GM23338 (cell line): ENCODE measurements around the gene HAP1. TPM values are rescaled to one million over a fixed set of nuclear protein-coding genes. Genes with fewer than 3 reads are reported as not detected.

ENCODE experiments used
- ATAC-seq: fragments of 200-7000 bp; cut with Tn5 transposase; 3 replicates; pipeline ENCODE4 v1.9.1; 2020
- DNase-seq: peaks from one replicate; pipeline ENCODE4 v3.0.0-alpha.2; 2015; ENCODE audit warnings: low spot score
- H2AFZ ChIP-seq: fragments of 200-600 bp; sonication (generic); 2 replicates; pipeline ENCODE4 v1.8.0; 2016; ENCODE audit warnings: antibody characterized with exemption, mild to moderate bottlenecking, moderate library complexity
- H3F3A ChIP-seq: fragments of 200-600 bp; sonication (generic); replicated peaks from 2 replicates; pipeline ENCODE4 v1.8.0; 2017; ENCODE audit warnings: antibody characterized with exemption, mixed run types, low read depth
- H3K27ac ChIP-seq: fragments of 200-600 bp; sonication (generic); 2 replicates; pipeline ENCODE4 v1.6.1; 2016; ENCODE audit warnings: low read depth
- H3K27me3 ChIP-seq: fragments of 200-600 bp; sonication (generic); 2 replicates; pipeline ENCODE4 v1.8.0; 2016; ENCODE audit warnings: mild to moderate bottlenecking, mixed run types, moderate library complexity; ENCODE audit not compliant: insufficient read depth
- H3K36me3 ChIP-seq: fragments of 200-600 bp; sonication (generic); 2 replicates; pipeline ENCODE4 v1.8.0; 2016; ENCODE audit warnings: mild to moderate bottlenecking; ENCODE audit not compliant: insufficient read depth
- H3K4me1 ChIP-seq: fragments of 200-600 bp; sonication (generic); 2 replicates; pipeline ENCODE4 v1.8.0; 2016; ENCODE audit warnings: mild to moderate bottlenecking, moderate library complexity; ENCODE audit not compliant: insufficient read depth
- H3K4me2 ChIP-seq: fragments of 200-600 bp; sonication (generic); 2 replicates; pipeline ENCODE4 v1.7.1; 2017; ENCODE audit warnings: mixed run types
- H3K4me3 ChIP-seq: fragments of 200-600 bp; sonication (generic); 2 replicates; pipeline ENCODE4 v1.6.1; 2016; ENCODE audit warnings: mixed run types
- H3K79me2 ChIP-seq: fragments of 200-600 bp; sonication (generic); replicated peaks from 2 replicates; pipeline ENCODE4 v1.8.0; 2017; ENCODE audit warnings: mild to moderate bottlenecking; ENCODE audit not compliant: insufficient read depth
- H3K9me2 ChIP-seq: fragments of 200-600 bp; sonication (generic); 2 replicates; pipeline ENCODE4 v1.8.0; 2017; ENCODE audit not compliant: insufficient read depth
- H4K20me1 ChIP-seq: fragments of 200-600 bp; sonication (generic); replicated peaks from 2 replicates; pipeline ENCODE4 v1.8.0; 2017; ENCODE audit warnings: mild to moderate bottlenecking; ENCODE audit not compliant: insufficient read depth
- H3K27ac Mint-ChIP-seq: 2 replicates; pipeline ENCODE4 v1.8.0; 2020; ENCODE audit warnings: inconsistent platforms, mild to moderate bottlenecking, moderate library complexity, mixed read lengths
- H3K27me3 Mint-ChIP-seq: 3 replicates; pipeline ENCODE4 v1.8.0; 2022; ENCODE audit warnings: low read depth, mild to moderate bottlenecking, moderate library complexity, mixed read lengths, inconsistent platforms; ENCODE audit not compliant: insufficient read depth, poor library complexity
- H3K36me3 Mint-ChIP-seq: 3 replicates; pipeline ENCODE4 v1.8.0; 2021; ENCODE audit warnings: low read depth, mild to moderate bottlenecking, inconsistent platforms, moderate library complexity, mixed read lengths
- H3K4me1 Mint-ChIP-seq: 3 replicates; pipeline ENCODE4 v1.8.0; 2020; ENCODE audit warnings: mild to moderate bottlenecking, inconsistent platforms, mixed read lengths
- H3K4me3 Mint-ChIP-seq: 3 replicates; pipeline ENCODE4 v1.8.0; 2021; ENCODE audit warnings: moderate library complexity, mild to moderate bottlenecking, inconsistent platforms, mixed read lengths
- H3K9me3 Mint-ChIP-seq: 3 replicates; pipeline ENCODE4 v1.8.0; 2020; ENCODE audit warnings: moderate library complexity, mild to moderate bottlenecking, inconsistent platforms, mixed read lengths
- CREB1 ChIP-seq: fragments of 250-450 bp; sonication (Bioruptor Pico); IDR thresholded peaks from 2 replicates; pipeline ENCODE4 v1.5.0; 2020; ENCODE audit warnings: low read depth, mild to moderate bottlenecking, moderate library complexity
- ETS1 ChIP-seq: IDR thresholded peaks from 2 replicates; pipeline ENCODE4 v1.6.1; 2016; ENCODE audit warnings: antibody characterized with exemption
- POLR2AphosphoS5 ChIP-seq: IDR thresholded peaks from 2 replicates; pipeline ENCODE4 v1.6.1; 2016; ENCODE audit warnings: antibody characterized with exemption, low read depth
- REST ChIP-seq: IDR thresholded peaks from one replicate; pipeline ENCODE4 v1.6.1; 2018; ENCODE audit warnings: antibody characterized with exemption; ENCODE audit not compliant: unreplicated experiment
- polyA plus RNA-seq: library from polyadenylated mRNA; unstranded; fragments of >200 nt; fragmentation: Nextera tagmentation; extraction: Ambion mirVana; gene quantifications from 2 replicates; pipeline ENCODE4 v1.2.1, GENCODE V29; 2016
- total RNA-seq: library from RNA; depleted of rRNA; stranded (reverse); fragments of >200 nt; shearing (Covaris generic); gene quantifications from 2 replicates; pipeline ENCODE4 v1.2.3, GENCODE V29; 2014

The HAP1 gene
- total and polyA plus RNA-seq, 2 experiments from 2014 or later = 1.6 to 2.2 TPM

- Mint-ChIP-seq H3K27ac (no peak overlapping the region), H3K27me3 (peaks cover 17% of the 10 kb centered on the region), H3K9me3 (peaks cover under 1% of the 10 kb centered on the region; the same call in 1 of the 3 replicates), H3K36me3 (peaks cover 52% of the 10 kb centered on the region), H3K4me3 (no peak overlapping the region), H3K4me1 (peaks cover 16% of the 10 kb centered on the region)
- peaks cover 54% of the 10 kb centered on the region for H3F3A ChIP-seq
- TF ChIP-seq ETS1 (no peak), POLR2AphosphoS5 (peak; percentile 22)
- H4K20me1 ChIP-seq = peaks cover 23% of the 10 kb centered on the region
- DNase-seq (no peak), ATAC-seq (no peak)
- no peak overlapping the region for H3K4me2 ChIP-seq
- peaks cover 39% of the 10 kb centered on the region for H3K36me3 ChIP-seq
- peaks cover 7% of the 10 kb centered on the region; the same call in 1 of the 2 replicates for H3K4me1 ChIP-seq
- H3K27me3 ChIP-seq = no peaks in the 10 kb centered on the region
- H3K79me2 ChIP-seq = peaks cover 15% of the 10 kb centered on the region
- H3K4me3 ChIP-seq = no peak overlapping the region
- H3K9me2 ChIP-seq = no peaks in the 10 kb centered on the region
- H3K27ac ChIP-seq = peak overlapping the region; percentile 91
- H2AFZ ChIP-seq = no peak overlapping the region
Measured at GRCh38 chr17:41692722-41693521, 41.5 kb downstream of the HAP1 start.

- Mint-ChIP-seq H3K9me3 (peaks cover 4% of the 10 kb centered on the region; the same call in 2 of the 3 replicates), H3K4me3 (peak overlapping the region; percentile 94), H3K27me3 (peaks cover 19% of the 10 kb centered on the region), H3K4me1 (peaks cover 15% of the 10 kb centered on the region), H3K27ac (peak overlapping the region; percentile 88), H3K36me3 (peaks cover 52% of the 10 kb centered on the region)
- H3K79me2 ChIP-seq = peaks cover 15% of the 10 kb centered on the region
- no peak overlapping the region for H2AFZ ChIP-seq
- no peak overlapping the region for H3K4me2 ChIP-seq
- no peaks in the 10 kb centered on the region for H3K27me3 ChIP-seq
- H3K36me3 ChIP-seq = peaks cover 39% of the 10 kb centered on the region
- ATAC-seq = no peak
- H3F3A ChIP-seq = peaks cover 54% of the 10 kb centered on the region
- H3K9me2 ChIP-seq = no peaks in the 10 kb centered on the region
- no peak overlapping the region for H3K4me3 ChIP-seq
- H3K4me1 ChIP-seq = peaks cover 7% of the 10 kb centered on the region; the same call in 1 of the 2 replicates
- H4K20me1 ChIP-seq = peaks cover 23% of the 10 kb centered on the region
- peak overlapping the region; percentile 91 for H3K27ac ChIP-seq
- no peak for DNase-seq
- TF ChIP-seq ETS1 (no peak), CREB1 (CRISPR knock-in tag) (no peak), REST (no peak)
Measured at GRCh38 chr17:41691031-41691777, 43.2 kb downstream of the HAP1 start.
